GM19455 (cell line): ENCODE measurements around the gene MOK.

ENCODE experiments used
- ATAC-seq: cut with Tn5 transposase; IDR thresholded peaks from one replicate; pipeline ENCODE4 v1.9.1; 2021; ENCODE audit not compliant: unreplicated experiment

The MOK gene

DNA sequence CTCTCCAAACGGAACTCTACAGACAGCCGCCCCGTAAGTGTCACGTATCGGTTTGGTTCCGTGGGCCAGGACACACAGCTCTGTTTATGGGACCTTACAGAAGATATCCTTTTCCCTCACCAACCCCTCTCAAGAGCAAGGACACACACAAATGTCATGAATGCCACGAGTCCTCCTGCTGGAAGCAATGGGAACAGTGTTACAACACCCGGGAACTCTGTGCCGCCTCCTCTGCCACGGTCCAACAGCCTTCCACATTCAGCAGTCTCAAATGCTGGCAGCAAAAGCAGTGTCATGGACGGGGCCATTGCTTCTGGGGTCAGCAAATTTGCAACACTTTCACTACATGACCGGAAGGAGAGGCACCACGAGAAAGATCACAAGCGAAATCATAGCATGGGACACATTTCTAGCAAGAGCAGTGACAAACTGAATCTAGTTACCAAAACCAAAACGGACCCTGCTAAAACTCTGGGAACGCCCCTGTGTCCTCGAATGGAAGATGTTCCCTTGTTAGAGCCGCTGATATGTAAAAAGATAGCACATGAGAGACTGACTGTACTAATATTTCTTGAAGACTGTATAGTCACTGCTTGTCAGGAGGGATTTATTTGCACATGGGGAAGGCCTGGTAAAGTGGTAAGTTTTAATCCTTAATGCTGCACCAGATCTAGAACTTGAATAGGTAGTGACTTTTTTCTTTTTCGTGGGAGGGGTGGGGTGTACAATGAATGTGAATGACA lies 95.6 kb downstream of the MOK start:
- no peak for ATAC-seq

DNA sequence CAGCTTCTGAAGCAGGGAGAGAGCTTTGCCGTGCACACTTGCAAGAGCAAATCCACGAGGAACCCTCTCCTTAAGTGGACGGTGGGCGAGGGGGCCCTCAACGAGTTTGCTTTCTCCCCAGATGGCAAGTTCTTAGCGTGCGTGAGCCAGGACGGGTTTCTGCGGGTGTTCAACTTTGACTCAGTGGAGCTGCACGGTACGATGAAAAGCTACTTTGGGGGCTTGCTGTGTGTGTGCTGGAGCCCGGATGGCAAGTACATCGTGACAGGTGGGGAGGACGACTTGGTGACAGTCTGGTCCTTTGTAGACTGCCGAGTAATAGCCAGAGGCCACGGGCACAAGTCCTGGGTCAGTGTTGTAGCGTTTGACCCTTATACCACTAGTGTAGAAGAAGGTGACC lies 96.2 kb downstream of the MOK start:
- no peak for ATAC-seq

DNA sequence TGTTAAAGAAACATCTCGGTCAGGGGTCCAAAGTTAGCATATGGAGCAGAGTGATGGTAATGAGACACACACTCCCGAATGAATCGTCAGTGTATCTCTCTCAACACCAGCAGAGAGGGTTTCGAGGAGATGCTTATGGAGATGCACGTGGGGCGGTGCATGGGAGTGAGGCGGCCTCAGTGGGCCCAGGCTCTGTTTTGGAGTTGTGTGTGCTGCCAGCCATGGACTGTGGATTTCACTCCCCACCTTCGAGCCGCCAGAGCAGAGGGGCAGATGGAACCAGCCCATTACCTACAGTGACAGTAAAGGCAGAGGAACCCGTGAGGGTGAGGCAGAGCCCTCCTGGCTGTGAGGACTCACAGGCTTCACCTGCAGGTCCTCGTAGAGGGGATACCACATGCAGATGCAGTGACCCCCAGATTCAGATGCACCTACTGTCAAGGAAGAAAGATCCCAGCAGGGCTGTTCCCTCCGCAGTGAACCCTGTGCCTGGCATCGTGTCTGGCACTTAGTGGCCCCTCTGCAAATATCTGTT lies 97.1 kb downstream of the MOK start:
- ATAC-seq, result no peak

DNA sequence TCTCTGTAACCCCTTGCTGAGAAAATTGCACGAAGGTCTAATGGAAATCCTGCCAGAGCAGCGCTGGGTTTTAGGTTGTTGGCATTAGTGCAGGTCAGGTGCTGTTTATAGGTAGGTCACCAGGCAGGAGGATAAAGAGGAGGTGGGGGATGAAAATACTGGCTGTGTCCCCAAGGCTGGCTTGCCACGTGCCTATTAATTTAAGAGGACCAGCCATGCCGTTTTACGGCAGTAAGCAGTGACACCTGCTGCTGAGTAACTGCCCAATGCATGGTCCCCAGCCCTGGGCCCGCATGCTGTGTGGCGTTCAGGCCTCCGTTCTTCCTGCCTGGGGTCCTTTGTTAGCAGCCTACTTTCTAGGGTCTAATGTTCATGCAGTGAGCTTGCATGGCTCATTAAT lies 98.0 kb downstream of the MOK start:
- ATAC-seq, result no peak

DNA sequence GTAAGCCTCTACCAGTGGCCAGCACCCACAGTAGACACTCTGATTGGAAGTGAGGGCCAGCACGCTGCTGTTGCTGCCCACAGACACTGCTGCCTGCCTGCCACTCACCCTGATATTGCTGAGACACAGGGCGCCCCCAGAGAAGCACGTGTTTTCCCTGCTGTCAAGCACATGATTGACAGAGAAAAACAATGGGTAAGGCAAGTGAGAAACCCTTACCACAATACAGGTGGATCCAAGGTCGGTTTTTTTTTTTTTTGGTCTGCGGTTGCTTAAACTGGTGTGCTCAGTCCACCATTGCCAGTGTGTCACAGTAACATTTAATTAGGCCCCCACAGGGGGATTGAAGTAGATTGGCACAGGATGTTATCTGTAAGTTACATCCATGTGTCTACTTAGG lies 99.4 kb downstream of the MOK start:
- no peak for ATAC-seq

DNA sequence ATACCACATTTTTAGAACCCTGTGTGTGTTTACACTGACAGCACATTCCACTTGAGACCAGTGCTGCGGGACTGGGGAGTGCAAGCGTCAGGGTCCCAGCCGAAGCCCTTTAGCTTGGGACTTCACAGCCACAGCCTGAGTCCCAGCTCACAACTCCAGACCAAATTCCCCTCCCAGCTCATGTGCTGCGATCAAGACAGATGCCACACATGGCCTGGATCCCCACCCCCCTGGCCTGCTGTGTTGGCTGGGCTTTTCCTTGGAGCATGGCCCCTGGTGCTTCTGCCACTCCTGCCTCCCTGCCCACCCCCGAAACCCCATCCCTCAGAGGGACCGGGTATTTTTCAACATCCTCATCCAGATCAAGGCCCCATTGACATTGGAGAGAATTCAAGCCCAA lies 101.6 kb downstream of the MOK start:
- ATAC-seq, result no peak

DNA sequence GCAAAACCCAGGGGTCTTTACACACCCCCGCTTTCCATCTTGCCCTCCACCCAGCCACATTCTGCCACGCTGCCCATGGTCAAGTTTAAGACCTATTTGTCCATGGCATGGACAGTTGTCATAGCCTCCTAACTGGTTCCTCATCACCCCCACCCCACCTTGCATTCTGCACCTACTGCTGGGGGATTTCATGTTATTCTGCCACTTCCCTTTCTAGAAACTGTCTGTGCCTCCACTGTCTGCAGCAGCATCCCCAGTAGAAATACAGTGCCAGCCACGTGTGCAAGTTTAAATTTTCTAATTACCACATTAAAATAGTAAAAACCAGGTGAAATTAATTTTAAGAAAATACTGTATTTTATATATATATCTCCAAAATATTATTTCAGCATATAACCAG lies 102.0 kb downstream of the MOK start:
- no peak for ATAC-seq

DNA sequence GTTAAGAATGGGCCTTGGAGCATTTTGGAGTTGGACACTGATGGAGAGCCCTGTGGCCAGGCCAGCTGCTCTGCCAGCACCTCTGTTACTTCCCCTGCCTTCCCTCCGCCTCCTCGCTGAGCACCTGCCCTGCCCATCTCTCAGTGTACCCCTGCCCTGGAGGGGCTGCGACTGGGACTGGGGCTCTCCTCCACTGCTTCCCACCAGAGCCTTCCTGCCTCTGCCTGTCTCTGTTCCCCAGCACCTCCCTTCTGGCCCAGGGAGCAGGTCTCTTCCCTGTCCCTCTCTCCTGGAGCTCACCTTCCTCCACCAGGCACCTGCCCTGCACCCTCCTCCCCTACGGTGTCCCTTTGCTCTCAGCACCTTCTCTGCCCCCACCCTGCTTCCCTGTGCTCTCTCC lies 103.2 kb downstream of the MOK start:
- no peak for ATAC-seq

DNA sequence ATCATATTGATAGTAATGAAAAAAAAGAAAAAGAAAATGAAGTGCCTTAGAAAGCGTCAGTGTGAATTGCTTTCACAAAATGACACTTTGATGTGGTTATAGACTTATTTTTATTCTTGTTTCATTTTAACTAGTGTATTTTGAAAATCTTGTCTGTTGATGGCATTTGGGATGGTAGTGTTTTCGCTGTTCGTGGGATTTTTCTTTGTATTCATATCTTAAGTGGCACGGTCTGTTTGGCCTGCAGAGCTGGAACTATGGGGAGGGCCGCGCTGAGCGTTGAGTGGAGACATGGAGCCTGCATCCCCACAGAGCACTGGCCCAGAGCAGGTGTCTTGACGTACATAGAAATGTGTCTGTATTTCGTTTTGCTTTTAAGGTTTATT lies 103.6 kb downstream of the MOK start:
- no peak for ATAC-seq

DNA sequence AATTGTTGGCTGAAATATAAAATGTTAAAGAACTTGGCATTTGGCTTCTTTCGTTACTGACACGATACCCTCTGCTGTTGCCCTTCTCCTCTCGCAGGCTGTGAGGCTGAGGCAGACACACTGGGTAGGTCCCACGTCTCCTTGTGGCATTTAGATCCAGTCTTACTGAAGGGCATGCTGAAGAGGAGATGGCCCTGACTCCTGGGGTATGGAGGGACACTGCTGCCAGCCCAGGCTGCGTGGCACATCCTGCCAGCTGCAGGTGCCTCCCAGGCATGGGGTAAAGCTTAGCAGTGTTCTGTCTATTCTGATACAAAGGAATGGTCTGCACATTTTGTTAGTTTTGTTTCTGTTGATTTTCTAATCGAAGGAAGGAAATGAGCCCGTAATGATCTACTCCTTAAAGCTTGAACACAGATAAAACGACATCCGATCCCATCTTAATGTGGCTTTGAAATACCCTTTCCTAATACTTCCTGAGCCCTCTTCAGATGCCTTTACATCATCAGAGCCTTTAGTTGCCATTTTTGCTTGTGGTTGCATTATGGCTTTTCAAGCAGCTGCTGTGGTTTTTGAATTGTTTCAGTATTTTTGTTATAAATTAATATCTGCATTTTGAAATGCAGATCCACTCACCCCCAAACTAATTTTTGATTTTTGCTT lies 104.1 kb downstream of the MOK start:
- no peak for ATAC-seq

DNA sequence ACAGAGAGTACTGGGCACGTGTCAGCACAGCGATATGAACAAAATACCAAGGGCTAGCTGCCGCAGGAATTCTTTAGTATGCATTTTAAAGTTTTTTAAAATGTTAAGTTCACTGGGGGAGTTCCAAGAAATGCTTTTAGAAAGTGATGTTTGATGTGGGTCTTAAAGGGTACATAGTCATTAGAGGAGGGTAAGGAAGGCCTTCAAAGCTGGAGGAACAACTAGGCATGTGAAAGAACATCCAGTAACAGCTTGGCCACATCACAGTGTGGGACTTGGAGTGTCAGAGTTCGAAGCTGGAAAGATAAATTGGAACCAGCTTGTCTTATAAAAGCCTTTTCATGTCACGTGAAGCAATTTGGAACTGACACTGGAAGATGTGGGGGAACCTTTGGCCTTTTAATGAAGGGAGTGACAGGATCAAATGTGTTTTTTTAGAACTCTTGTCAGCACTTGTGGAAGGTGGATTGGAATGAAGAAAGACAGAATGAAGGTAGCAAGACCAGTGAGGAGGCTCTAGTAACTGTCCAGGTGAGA lies 107.6 kb downstream of the MOK start:
- ATAC-seq, result no peak

DNA sequence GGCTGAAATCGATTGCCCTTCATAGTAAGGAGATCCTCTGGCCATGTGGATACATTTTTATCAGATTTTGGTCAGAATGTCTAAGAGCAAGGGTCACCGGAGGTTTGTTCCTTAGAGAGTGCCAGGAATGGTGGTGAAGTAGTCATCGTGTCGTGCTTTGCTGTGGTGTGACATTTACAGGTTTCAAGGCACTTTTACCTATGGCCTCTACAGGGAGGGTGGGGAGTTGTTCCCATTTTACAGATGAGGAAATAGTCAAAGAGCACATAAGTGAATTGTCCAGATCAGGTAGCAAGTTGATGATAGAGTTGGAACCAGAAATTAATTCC lies 108.1 kb downstream of the MOK start:
- no peak for ATAC-seq

DNA sequence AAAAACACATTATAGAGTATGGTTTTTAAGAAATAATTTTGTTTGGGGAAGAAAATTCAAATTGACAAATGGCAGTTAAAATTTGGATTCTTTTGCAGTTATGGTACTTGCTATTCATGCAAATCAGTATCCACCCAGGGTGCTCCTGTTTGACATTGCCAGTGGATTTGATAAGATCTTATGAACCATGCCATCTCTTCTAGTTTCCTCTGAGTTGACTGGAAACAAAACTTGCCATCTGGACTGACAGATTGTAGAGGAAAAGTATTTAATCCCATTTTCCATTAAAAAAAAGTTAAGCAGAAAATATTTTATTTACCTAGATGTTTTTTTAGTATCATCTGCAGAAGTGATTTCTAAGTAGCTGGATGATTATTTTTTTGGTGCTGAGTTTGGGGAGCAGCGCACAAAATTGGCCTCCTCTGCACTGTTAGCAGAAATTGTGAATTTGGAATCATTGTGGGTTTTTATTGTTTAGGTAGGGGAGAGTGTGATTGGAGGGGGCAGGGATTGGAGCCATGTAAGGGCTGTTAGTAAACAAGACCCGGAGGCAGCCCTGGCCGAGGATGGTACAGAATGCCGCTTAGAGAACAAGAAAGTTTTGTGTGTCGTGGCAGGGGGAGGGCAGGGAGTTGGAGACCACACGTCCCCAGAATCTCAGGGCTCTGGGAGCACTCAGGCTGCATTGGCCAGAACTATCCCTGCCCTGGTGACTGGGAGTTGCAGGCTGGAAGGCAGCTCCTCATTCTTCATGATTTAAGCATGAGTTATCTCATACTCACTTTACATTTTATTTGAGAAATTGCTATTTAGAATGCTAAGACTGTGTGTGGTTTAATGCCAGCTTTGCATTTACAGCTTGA lies 108.7 kb downstream of the MOK start:
- ATAC-seq, result no peak

DNA sequence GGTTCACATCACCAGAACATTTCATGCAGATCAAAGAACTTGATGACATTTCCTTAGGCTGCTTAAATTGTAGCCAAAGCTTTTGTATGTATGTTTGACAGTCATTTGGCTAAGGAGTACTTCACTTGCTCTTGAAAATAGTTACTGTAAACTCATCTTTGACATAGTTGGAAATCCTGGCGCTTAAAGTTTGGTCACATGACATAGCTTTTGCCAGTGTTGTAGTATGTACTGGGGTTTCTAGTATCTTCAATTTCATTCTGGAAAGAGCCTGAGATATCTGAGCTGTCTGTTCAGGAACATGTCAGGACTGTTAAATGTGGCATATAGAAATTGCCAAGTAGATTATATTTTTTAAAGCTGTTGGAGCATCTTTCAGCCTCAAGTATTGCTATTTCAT lies 109.5 kb downstream of the MOK start:
- ATAC-seq, result no peak

DNA sequence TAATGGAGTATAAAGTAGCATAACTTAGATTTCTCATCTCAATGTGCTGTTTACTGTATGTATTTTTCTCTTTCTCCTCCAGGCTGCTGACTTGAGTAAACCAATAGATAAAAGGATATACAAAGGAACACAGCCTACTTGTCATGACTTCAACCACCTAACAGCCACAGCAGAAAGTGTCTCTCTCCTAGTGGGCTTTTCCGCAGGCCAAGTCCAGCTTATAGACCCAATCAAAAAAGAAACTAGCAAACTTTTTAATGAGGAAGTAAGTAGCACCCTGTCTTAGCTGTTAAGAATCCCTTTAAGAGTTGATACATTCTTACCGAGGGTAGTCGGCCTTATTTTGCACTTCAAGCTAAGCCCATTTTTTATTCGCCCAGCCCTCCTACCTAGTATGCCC lies 110.1 kb downstream of the MOK start:
- no peak for ATAC-seq

DNA sequence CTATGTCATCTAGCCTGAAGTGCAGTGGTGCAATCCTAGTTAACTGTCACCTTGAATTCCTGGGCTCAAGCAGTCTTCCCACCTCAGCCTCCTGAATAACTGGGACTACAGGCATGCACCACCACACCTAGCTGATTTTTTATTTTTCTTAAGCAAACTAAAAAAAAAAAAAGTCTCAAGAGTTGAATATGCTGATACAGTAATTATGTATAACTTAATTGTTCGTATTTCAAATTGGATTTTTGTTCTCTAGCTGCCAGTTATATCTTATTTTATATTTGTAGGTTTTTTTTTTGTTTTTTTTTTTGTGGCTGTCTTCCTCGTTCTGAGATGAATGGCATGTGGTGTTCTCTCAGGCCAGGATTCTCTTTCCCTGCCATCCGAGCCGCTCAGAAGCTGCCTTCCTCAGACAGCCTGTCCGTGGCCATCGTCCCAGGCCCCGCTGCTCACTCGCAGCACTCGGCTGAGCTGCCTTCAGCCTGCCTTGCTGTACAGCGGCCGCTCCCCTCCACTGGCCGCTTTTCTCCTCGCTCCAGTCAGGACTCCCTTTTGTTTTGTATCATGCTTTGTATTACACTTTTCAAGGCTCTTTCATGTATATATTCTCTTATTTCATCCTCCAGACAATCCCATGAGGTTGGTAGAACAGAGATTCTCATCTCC lies 112.0 kb downstream of the MOK start:
- no peak for ATAC-seq

DNA sequence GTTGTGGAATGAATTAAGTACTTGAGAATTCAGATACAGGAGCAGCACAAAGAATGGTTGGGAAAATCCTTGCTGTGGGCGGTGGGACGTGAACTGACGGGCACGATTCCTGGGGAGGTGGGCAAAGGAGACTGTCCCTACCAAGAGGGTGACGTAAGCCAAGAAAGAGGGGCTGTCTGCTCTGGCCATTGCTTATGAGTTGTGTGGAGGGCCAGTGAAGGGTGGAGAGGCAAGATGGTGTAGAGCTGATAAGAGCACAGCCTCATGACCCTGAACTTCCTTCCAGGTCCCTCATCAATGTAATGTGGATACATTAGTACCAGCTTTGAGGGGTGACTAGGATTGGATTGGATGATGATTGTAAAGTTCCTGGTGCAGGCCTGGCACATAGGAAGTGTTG lies 115.1 kb downstream of the MOK start:
- ATAC-seq, result no peak

DNA sequence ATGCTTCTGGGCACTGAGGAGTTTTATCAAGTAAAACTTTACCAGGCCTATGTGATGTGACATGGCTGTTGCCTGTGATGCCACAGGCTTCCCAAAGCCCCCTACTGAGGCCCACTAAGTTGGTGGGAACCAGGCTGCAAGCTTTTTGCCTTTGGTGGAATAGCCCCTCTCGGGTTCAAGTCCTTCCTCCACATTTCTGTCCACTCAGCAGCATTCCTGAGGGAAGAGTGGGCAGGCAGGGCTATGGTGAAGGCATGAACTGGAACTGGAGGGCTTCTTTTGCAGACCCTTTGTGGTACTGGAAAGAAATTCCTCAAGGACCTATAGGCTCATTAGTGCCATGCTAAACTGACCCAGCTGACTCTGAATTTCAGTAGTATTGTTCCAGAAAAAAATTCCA lies 116.8 kb downstream of the MOK start:
- no peak for ATAC-seq

DNA sequence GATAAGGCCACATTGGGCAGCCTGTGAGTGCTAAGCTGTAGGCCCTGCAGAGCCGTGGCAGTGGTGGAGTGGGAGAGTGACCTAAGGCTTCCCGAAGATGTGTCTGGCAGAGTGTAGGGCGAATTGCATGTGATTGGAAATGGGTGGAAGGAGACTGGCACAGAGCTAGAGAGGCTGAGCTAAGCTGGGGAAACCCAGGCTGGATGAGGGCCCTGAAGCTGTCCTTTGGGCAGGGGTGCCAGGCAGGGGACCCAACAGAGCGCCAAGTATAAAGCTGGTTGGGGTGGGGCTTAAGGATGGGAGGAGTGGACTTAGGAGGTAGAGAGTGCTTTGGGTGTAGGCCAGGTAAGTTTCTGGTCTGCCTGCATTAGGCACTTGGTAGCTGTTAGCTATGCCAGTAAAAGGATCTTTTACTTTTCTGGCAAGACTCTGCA lies 117.4 kb downstream of the MOK start:
- ATAC-seq, result no peak

DNA sequence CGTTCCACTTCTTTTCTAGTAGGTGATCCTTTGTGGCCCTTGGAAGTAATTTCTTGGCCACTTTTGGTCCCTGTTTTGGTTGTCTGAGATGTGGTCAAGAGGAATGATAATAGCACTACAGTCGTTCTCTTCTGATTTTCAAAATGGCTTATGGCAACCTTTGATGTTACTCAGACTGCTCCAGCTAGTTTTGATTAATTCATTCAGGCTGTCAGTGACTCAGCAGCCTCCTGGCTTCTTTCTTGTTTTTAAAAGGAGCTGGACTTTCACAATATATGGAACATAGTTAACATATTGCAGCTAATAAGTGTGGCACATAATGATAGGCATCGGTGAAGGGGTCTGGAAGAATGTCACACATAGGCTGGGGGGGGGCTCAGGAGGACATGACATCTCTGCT lies 117.9 kb downstream of the MOK start:
- no peak for ATAC-seq

DNA sequence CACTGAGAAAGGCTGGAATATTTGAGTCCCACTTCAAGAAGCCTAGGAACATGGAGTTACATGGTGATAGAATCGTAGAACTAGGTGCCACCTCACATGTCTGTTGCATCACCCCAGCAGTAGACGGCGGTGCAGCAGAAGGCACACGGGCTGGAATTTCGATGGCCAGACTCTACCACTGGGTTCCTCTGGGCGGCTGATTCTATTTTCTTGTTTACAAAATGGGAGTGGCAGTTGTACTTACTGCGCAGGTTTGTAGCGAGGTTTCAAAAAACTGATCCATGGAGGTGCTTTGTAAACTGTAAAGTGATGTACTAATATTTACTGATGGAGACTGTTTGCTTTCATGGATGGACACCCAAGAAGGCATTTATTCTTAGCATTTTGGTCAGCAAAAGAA lies 119.6 kb downstream of the MOK start:
- no peak for ATAC-seq
